Osteoblast (primary cell): ENCODE results near the gene LY6G5C. TPM values are rescaled to one million over a fixed set of nuclear protein-coding genes. Genes with fewer than 3 reads are reported as not detected.
A peak's percentile ranks its signal among the peaks of the same experiment; 100 is the strongest.

Experiments
- DNase-seq: peaks from one replicate; pipeline ENCODE4 v3.0.0; 2011; ENCODE audit warnings: low spot score, mixed read lengths; ENCODE audit not compliant: insufficient read length; ENCODE audit errors: missing footprints
- H2AFZ ChIP-seq: 2 replicates; pipeline ENCODE4 v1.6.0; 2011; ENCODE audit warnings: mild to moderate bottlenecking, low read length
- H3K27ac ChIP-seq: 2 replicates; pipeline ENCODE4 v1.5.1; 2011; ENCODE audit warnings: mild to moderate bottlenecking, low read depth, low read length, moderate library complexity
- H3K27me3 ChIP-seq: 2 replicates; pipeline ENCODE4 v1.6.0; 2012; ENCODE audit warnings: mild to moderate bottlenecking, control low read depth, inconsistent platforms, low read length, moderate library complexity; ENCODE audit not compliant: insufficient read depth
- H3K36me3 ChIP-seq: 2 replicates; pipeline ENCODE4 v1.5.1; 2011; ENCODE audit warnings: mild to moderate bottlenecking, low read length, control low read depth, moderate library complexity; ENCODE audit not compliant: insufficient read depth
- H3K4me1 ChIP-seq: 2 replicates; pipeline ENCODE4 v1.5.1; 2011; ENCODE audit warnings: mild to moderate bottlenecking, low read length, control low read depth, moderate library complexity; ENCODE audit not compliant: insufficient read depth
- H3K4me2 ChIP-seq: 2 replicates; pipeline ENCODE4 v1.6.0; 2011; ENCODE audit warnings: mild to moderate bottlenecking, low read length; ENCODE audit not compliant: insufficient read depth
- H3K4me3 ChIP-seq: fragments of 200-600 bp; sonication (generic); 3 replicates; pipeline ENCODE4 v1.5.1; 2012; ENCODE audit warnings: mild to moderate bottlenecking, low read length, inconsistent platforms; ENCODE audit not compliant: insufficient read depth
- H3K79me2 ChIP-seq: 2 replicates; pipeline ENCODE4 v1.6.0; 2012; ENCODE audit warnings: mild to moderate bottlenecking, low read length, control low read depth, inconsistent platforms; ENCODE audit not compliant: insufficient read depth
- H3K9me3 ChIP-seq: 2 replicates; pipeline ENCODE4 v1.5.1; 2011; ENCODE audit warnings: low read depth, low read length, control low read depth
- H4K20me1 ChIP-seq: 2 replicates; pipeline ENCODE4 v1.6.0; 2012; ENCODE audit warnings: mild to moderate bottlenecking, low read length, control low read depth; ENCODE audit not compliant: insufficient read depth
- total RNA-seq: library from RNA; depleted of rRNA; stranded (reverse); fragments of >200 nt; gene quantifications from 2 replicates; pipeline ENCODE4 v1.2.3, GENCODE V29; 2012
- TF ChIP-seq, protein P1 (sequence below): IDR thresholded peaks from 2 replicates; pipeline ENCODE4 v1.5.1; 2011; ENCODE audit warnings: mild to moderate bottlenecking, low read depth, low read length, moderate library complexity; ENCODE audit errors: extremely low read depth

The LY6G5C gene
- total RNA-seq, 1 donor: 0.72 TPM

DNA sequence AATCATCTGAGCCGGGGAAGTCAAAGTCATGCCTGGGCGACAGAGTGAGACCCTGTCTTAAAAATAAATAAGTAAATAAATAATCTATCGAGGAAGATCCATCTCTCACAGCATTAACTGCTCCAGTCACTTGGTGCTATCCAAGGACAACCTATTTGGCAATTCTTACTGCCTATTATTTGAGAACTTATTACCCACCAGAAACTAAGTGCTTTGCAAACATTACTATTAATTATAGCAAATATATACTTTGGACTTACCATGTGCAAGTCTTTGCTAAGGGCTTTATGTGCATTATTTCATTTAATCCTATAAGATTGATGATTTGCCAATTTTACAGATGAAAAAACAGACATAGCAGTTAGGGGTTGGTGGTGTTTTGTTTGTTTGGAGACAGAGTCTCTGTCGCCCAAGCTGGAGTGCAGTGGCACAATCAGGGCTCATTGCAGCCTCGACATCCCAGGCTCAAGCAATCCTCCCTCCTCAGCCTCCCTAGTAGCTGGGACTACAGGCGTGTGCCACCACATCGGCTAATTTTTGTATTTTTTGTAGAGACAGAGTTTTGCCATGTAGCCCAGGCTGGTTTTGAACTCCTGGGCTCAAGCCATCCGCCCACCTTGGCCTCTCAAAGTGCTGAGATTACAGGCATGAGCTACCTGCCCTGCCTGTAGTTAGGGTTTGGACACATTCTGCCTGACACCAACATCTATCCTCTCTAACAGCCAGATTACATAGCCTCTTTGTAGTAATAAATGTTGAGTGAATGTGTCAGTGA, 26.1 kb downstream of the LY6G5C start:
- Histone ChIP-seq H3K36me3 (peaks cover 12% of the 10 kb centered on the region), H3K4me1 (peaks cover 32% of the 10 kb centered on the region), H3K9me3 (no peaks in the 10 kb centered on the region), H2AFZ (no peak overlapping the region), H3K79me2 (peaks cover 75% of the 10 kb centered on the region), H3K27me3 (no peaks in the 10 kb centered on the region), H4K20me1 (peaks cover 18% of the 10 kb centered on the region), H3K4me3 (no peak overlapping the region), H3K4me2 (no peak overlapping the region), H3K27ac (no peak overlapping the region)
- DNase-seq: no peak
- TF ChIP-seq, protein P1, sequence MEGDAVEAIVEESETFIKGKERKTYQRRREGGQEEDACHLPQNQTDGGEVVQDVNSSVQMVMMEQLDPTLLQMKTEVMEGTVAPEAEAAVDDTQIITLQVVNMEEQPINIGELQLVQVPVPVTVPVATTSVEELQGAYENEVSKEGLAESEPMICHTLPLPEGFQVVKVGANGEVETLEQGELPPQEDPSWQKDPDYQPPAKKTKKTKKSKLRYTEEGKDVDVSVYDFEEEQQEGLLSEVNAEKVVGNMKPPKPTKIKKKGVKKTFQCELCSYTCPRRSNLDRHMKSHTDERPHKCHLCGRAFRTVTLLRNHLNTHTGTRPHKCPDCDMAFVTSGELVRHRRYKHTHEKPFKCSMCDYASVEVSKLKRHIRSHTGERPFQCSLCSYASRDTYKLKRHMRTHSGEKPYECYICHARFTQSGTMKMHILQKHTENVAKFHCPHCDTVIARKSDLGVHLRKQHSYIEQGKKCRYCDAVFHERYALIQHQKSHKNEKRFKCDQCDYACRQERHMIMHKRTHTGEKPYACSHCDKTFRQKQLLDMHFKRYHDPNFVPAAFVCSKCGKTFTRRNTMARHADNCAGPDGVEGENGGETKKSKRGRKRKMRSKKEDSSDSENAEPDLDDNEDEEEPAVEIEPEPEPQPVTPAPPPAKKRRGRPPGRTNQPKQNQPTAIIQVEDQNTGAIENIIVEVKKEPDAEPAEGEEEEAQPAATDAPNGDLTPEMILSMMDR: no peak

GRCh38 chr6:31652925-31653724, 27.7 kb downstream of the LY6G5C start:
- peak overlapping the region; percentile 95 for H3K4me3 ChIP-seq
- DNase-seq: peak; percentile 98
- peaks cover 21% of the 10 kb centered on the region for H3K4me1 ChIP-seq
- H2AFZ ChIP-seq: peak overlapping the region; percentile 88
- H3K36me3 ChIP-seq: peaks cover 27% of the 10 kb centered on the region
- no peaks in the 10 kb centered on the region for H3K9me3 ChIP-seq
- H3K79me2 ChIP-seq: peaks cover 73% of the 10 kb centered on the region
- TF ChIP-seq, protein P1: peak; percentile 6
- H4K20me1 ChIP-seq: peaks cover 14% of the 10 kb centered on the region
- H3K27ac ChIP-seq: peak overlapping the region; percentile 99
- H3K27me3 ChIP-seq: no peaks in the 10 kb centered on the region
- H3K4me2 ChIP-seq: peak overlapping the region; percentile 92

DNA sequence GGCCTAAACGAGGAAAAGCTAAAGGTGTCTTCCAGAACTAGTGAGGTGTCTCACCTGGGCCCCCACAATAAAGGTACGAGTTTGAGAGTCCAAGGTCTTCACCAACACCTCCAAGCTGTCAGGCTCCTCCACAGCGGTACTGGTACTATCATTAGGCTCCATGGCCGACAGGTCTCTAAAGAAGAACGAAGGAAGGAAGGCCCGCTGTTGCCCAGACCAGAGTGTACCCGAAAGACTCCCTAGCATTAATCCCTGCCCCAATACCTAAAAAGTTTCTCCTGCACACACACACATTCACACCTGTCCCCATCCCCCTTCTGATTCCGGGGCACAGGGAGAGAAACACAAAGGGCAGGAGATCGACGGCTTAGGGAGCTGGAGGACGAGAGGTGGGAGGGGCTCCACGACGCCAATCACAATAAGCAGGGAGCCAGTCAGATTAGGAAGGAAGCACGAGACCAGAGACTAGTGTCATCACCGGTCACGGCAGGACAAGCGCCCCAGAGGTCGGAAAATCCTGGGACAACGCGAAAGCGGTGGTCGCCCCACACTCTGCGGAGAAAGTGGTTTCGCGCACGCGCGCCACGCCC, 29.2 kb downstream of the LY6G5C start:
- peaks cover 26% of the 10 kb centered on the region for H3K36me3 ChIP-seq
- peak overlapping the region; percentile 88 for H2AFZ ChIP-seq
- H4K20me1 ChIP-seq: peaks cover 8% of the 10 kb centered on the region
- H3K4me3 ChIP-seq: peak overlapping the region; percentile 95
- TF ChIP-seq, protein P1: no peak
- peak overlapping the region; percentile 99 for H3K27ac ChIP-seq
- no peaks in the 10 kb centered on the region for H3K9me3 ChIP-seq
- peak; percentile 97 for DNase-seq
- H3K79me2 ChIP-seq: peaks cover 65% of the 10 kb centered on the region
- H3K4me1 ChIP-seq: peaks cover 19% of the 10 kb centered on the region
- H3K27me3 ChIP-seq: no peaks in the 10 kb centered on the region
- H3K4me2 ChIP-seq: peak overlapping the region; percentile 92

GRCh38 chr6:31645325-31645724, 35.5 kb downstream of the LY6G5C start:
- peak; percentile 59 for DNase-seq
- TF ChIP-seq, protein P1: no peak
- no peak overlapping the region for H3K4me3 ChIP-seq
- peaks cover 8% of the 10 kb centered on the region for H4K20me1 ChIP-seq
- H3K79me2 ChIP-seq: peaks cover 23% of the 10 kb centered on the region
- H3K27me3 ChIP-seq: no peaks in the 10 kb centered on the region
- no peaks in the 10 kb centered on the region for H3K9me3 ChIP-seq
- H3K4me1 ChIP-seq: no peaks in the 10 kb centered on the region
- H2AFZ ChIP-seq: no peak overlapping the region
- peaks cover 81% of the 10 kb centered on the region for H3K36me3 ChIP-seq
- H3K27ac ChIP-seq: no peak overlapping the region
- H3K4me2 ChIP-seq: no peak overlapping the region
